ENCODE results near the gene ACCS.
A peak's percentile ranks its signal among the peaks of the same experiment; 100 is the strongest.

Gene ACCS

DNA sequence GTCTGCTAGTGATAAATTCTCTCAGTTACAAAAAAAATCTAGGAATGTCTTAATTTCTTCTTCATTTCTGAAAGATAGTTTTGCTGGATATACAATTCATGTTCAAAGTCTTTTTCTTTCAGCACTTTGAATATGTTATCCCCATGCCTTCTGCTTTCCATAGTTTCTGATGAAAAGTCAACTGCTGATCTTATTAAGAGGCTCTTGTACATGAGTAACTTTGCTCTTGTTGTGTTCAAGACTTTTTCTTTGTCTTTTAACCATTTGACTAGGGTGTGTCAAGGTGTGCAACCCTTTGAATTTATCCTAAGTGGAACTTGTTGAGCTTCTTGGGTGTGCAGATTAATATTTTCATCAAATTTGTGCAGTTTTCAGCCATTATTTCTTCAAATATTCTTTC is 40.3 kb upstream of the ACCS start:
- TF ChIP-seq CTCF (conservative IDR thresholded peaks at IDR 0.05; ENCODE audit: low read depth, low read length): no peak
- no peak for DNase-seq (ENCODE audit: low read depth)
- H3K4me3 ChIP-seq (ENCODE audit: low read length): no peak overlapping the region

DNA sequence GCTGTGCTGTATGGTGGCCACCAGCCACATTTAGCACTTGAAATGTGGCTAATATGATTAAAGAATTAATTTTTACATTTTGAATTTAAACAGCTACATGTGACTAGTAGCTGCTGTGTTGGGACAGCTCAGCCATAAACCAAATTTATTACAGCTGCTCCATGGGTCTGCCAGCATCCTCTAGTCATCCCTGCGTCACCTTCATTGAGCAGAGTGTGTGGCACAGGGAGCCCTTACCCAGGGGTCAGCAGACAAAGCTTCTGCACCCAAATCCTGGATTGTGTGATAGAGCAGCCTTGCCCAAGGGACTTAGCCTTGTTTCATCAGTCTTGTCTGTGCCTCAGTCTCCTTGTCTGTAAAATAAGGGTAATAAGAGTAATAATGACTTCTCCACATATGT is 37.7 kb upstream of the ACCS start:
- no peak for DNase-seq (ENCODE audit: low read depth)
- no peak overlapping the region for H3K4me3 ChIP-seq (ENCODE audit: low read length)
- no peak for TF ChIP-seq CTCF (conservative IDR thresholded peaks at IDR 0.05; ENCODE audit: low read depth, low read length)

DNA sequence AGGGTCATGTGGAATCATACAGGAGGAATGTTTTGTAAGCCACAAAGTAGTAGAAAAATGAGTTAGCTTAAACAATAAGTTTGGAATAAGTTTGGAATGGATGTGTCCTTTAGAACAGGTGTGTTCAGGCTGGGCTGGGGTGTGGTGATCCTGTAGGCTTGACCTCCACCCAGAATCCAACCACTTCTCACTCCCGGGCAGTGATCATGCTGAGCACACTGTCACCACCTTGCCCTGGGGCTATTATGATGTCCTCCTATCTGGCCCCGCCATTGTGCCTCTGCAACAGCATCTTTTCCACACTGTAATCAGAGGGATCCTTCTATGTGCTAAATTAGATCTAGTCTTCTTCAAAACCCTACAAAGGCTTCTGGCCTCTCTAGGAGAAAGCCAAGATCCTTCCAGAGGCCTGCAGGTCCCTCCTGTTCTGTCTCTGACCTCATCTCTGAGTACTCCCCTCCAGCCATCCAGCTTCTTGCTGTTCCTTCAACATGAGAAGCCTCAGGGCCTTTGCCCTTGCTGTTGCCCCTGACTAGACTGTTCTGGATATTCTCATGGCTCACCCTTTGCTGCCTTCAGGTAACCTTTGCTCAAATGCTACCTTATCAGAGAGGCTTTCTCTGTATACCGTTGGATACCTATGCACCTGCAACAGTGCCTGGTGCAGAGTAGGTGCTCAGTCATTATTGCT is 37.1 kb upstream of the ACCS start:
- no peak overlapping the region for H3K4me3 ChIP-seq (ENCODE audit: low read length)
- DNase-seq (ENCODE audit: low read depth): no peak
- TF ChIP-seq CTCF (conservative IDR thresholded peaks at IDR 0.05; ENCODE audit: low read depth, low read length): no peak

DNA sequence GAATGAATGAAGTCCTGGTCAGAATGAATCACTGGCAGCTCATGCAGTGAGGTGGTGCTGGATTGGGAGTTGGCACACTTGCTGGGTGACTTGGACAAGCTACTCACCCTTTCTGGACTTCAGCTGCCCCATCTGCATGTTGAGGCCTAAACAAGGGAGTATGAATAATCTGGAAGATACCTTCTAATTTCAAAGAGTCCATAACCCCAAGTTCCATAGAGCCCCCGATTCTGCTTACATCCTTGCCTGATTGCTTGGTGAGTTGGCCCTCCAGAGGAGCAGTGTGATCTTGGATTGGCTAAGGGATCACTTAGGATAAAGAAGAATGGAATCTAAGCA is 36.6 kb upstream of the ACCS start:
- no peak for TF ChIP-seq CTCF (conservative IDR thresholded peaks at IDR 0.05; ENCODE audit: low read depth, low read length)
- no peak overlapping the region for H3K4me3 ChIP-seq (ENCODE audit: low read length)
- DNase-seq (ENCODE audit: low read depth): no peak

GRCh38 chr11:44029977-44030911 is 35.8 kb upstream of the ACCS start:
- no peak overlapping the region for H3K4me3 ChIP-seq (ENCODE audit: low read length)
- TF ChIP-seq CTCF (conservative IDR thresholded peaks at IDR 0.05; ENCODE audit: low read depth, low read length): no peak
- DNase-seq (ENCODE audit: low read depth): peak; percentile 12

DNA sequence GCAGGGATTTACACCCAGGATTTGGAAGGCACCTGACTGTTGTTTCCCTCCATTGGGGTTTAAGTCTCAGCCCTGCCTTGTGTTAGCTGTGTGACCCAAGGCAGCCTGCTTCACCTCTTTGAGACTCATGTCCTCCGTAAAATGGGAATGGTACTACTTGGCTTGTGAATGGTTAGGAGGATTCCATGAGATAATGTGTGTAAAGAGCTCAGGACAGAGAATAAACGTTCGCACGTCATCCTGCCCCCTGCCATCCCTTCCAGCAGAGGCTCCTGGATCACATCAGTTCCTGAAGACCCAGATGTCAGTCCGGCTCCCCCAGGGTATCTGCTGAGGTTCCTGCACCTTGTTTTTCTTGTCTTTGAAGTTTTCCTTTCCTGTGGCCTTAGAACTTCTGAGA is 35.1 kb upstream of the ACCS start:
- no peak for DNase-seq (ENCODE audit: low read depth)
- TF ChIP-seq CTCF (conservative IDR thresholded peaks at IDR 0.05; ENCODE audit: low read depth, low read length): no peak
- H3K4me3 ChIP-seq (ENCODE audit: low read length): no peak overlapping the region

- no peak for DNase-seq (ENCODE audit: low read depth)
- TF ChIP-seq CTCF (conservative IDR thresholded peaks at IDR 0.05; ENCODE audit: low read depth, low read length): no peak
- H3K4me3 ChIP-seq (ENCODE audit: low read length): no peak overlapping the region
Measured at GRCh38 chr11:44031549-44031948, 34.5 kb upstream of the ACCS start.
